Stimulated activated CD4-positive, alpha-beta T cell treated with anti-CD3 and anti-CD28 coated beads, Interleukin-12 subunit alpha, Interleukin-12 subunit beta, amount 100 ng/mL, for 48 hours (primary cell): ENCODE results near the gene ARL15.

Source experiments
- DNase-seq, 3 donors: peaks; one replicate each; pipeline ENCODE4 v3.0.0-alpha.2; 2020; ENCODE audit warnings: low read depth in 2 of 3, low spot score in 1 of 3

Gene ARL15

GRCh38 chr5:53948598-53948997 is 361.8 kb downstream of the ARL15 start:
- no peak for DNase-seq

GRCh38 chr5:53946405-53947100 is 363.8 kb downstream of the ARL15 start:
- DNase-seq, result no peak

GRCh38 chr5:53944981-53945380 is 365.4 kb downstream of the ARL15 start:
- no peak for DNase-seq

- no peak for DNase-seq
Measured at GRCh38 chr5:53943938-53944337, 366.4 kb downstream of the ARL15 start.

- DNase-seq, result no peak
Measured at GRCh38 chr5:53942724-53943123, 367.6 kb downstream of the ARL15 start.

- no peak for DNase-seq
Measured at GRCh38 chr5:53940921-53941320, 369.5 kb downstream of the ARL15 start.

GRCh38 chr5:53937467-53937866 is 372.9 kb downstream of the ARL15 start:
- no peak for DNase-seq

GRCh38 chr5:53936481-53937352 is 373.7 kb downstream of the ARL15 start:
- DNase-seq, result no peak

GRCh38 chr5:53934151-53934820 is 376.1 kb downstream of the ARL15 start:
- DNase-seq, result no peak

GRCh38 chr5:53932351-53932750 is 378.0 kb downstream of the ARL15 start:
- no peak for DNase-seq

GRCh38 chr5:53930457-53930856 is 379.9 kb downstream of the ARL15 start:
- no peak for DNase-seq

GRCh38 chr5:53929570-53929969 is 380.8 kb downstream of the ARL15 start:
- no peak for DNase-seq

GRCh38 chr5:53929152-53929551 is 381.2 kb downstream of the ARL15 start:
- no peak for DNase-seq

GRCh38 chr5:53928641-53929040 is 381.7 kb downstream of the ARL15 start:
- DNase-seq, result no peak

- no peak for DNase-seq
Measured at GRCh38 chr5:53927668-53928247, 382.6 kb downstream of the ARL15 start.

- no peak for DNase-seq
Measured at GRCh38 chr5:53926026-53926425, 384.3 kb downstream of the ARL15 start.

GRCh38 chr5:53924392-53924791 is 386.0 kb downstream of the ARL15 start:
- no peak for DNase-seq

- DNase-seq, result no peak
Measured at GRCh38 chr5:53923961-53924360, 386.4 kb downstream of the ARL15 start.

- DNase-seq, result no peak
Measured at GRCh38 chr5:53922508-53923498, 387.6 kb downstream of the ARL15 start.

- DNase-seq, result no peak
Measured at GRCh38 chr5:53917826-53918225, 392.5 kb downstream of the ARL15 start.
